ENCODE data around the gene ADAMTSL2. TPM values are rescaled to one million over a fixed set of nuclear protein-coding genes. Genes with fewer than 3 reads are reported as not detected.

The ADAMTSL2 gene
- total RNA-seq, 1 donor from 2014 or later: 4.3 TPM

DNA sequence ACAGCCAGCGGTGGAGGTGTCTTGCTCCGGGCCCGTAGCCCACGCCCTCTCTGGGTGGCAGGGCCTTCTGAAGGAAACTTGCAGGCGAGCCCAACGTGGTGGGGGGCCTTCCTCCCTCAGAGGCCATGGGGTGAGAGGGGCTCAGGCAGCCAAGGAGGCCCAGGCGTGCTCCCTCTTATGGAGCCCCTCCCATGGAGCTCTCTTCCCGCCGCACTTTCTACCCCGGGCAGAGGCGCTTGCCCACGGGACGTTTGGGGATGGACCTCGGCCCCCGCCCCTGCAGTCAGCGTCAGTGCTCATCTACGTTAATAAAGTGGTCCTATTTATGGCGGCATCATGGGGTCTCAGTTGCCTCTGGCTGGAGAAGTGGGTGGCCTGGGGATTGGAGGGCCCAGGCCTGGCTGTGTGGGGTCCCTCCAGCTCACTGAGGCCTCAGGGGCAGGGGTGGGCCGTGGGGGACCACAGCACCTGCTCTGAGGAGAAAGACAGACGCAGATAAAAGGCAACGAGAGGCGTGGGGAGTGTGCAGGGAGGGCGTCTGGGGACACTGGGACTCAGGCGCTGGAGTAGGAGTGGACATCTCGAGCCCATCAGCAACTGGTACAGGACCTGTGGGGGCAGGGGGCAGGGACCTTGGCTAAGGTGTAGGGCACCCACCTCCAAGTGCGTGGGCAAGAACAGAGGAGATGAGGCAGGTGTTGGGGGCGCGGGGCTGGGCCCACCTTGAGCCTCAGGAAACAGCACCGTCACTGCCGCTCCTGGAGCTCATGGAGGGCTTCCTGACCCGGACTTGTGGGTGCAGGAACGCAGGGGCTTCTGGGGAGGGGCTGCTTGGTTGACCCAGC lies 40.9 kb downstream of the ADAMTSL2 start:
- DNase-seq: no peak

DNA sequence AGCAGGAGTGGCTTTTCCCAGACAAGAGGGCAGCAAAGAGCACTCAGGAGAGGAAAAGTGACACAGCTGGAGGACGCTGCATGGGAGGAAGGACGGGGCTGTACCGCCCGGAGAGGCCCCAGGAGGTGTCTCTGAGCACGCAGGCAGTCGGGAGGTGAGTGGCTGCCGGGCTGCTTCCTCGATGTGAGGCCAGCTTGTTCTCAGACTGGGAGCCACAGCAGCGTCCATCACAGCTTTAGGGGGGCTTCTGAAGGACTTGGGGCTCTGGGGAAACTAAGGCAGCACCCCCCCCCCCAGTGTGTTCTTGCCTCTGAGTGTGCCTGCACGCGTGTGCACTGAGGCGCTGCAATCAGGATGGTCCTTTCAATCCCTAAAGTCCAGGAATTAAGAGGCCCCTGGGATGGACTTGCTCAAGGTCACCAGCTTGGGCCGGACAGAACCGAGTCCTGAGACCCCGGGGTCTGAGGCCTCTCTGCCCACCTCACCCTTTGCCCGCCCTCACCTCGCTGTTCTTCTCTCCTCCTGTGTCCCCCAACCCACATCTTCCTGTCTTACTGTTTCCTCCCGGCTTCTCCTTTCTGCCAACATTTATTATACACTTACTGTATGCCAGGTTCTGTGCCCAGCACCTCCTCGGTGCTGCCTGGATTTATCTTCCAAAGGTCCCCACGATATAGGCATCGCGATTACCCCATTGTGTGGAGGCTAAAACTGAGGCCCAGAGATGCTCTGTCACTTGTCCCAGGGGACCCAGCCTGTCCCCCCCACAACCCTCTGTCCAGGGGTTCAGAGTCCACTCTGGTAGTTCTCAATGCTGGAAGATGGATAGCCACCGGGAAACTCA lies 41.7 kb downstream of the ADAMTSL2 start:
- DNase-seq: no peak

DNA sequence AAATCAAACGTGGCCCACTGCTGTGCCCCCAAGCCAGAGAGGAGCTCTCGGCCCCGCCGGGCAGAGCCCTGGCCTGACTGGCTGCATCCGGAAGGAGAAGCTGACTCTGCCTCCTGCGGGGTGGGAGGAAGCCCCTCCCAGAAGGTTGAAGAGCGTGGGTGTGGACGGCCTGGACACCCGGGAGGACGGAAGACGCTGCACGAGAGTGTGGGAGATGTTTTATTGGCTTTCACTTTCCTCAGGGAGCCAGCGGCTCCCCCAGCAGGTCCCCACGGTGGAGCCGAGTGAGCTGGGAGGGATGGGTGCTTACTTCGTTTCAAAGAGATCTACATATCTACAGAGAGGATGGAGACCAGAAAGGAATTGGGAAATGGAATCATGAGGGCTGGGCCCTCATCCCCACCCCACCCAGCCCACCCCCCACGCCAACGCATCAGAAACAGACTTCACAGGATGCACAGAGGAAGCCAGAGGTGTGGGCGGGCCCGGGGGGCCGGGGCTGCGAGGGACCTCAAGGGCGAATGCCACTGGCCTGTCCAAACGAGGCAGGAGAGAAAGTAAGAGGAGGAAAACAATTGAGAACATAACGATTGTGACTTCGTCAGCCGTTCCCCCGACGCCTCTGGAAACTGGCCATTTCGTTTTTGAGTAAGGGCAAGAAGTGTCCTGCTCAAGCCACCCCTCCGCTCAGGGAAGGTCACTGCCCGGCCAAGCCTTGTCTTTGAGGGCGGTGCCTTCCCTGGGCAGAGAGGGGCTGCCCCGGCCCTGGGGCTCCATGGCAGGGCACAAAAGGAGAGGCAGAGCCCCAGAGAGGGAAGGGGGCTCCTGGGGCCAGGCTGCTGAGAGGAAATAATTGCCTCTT lies 42.6 kb downstream of the ADAMTSL2 start:
- no peak for DNase-seq

DNA sequence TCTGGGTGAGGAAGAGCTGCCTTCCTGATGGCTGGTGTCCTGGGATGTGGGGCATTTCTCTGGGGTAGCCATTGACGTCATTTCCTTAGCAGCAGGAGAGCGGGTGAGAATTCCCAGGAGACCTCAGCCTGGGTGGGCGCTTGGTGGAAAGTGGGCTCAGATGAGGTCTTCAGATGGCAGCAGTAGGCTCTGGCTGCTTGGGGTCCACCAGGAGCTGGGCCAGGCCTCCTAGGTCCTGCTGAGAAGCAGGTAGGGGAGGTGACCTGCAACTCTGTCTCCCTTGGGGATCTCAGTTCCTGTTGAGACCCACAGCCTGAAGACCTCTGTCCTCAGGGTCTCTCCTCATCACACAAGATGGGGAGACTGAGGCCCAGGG lies 43.2 kb downstream of the ADAMTSL2 start:
- DNase-seq: no peak

DNA sequence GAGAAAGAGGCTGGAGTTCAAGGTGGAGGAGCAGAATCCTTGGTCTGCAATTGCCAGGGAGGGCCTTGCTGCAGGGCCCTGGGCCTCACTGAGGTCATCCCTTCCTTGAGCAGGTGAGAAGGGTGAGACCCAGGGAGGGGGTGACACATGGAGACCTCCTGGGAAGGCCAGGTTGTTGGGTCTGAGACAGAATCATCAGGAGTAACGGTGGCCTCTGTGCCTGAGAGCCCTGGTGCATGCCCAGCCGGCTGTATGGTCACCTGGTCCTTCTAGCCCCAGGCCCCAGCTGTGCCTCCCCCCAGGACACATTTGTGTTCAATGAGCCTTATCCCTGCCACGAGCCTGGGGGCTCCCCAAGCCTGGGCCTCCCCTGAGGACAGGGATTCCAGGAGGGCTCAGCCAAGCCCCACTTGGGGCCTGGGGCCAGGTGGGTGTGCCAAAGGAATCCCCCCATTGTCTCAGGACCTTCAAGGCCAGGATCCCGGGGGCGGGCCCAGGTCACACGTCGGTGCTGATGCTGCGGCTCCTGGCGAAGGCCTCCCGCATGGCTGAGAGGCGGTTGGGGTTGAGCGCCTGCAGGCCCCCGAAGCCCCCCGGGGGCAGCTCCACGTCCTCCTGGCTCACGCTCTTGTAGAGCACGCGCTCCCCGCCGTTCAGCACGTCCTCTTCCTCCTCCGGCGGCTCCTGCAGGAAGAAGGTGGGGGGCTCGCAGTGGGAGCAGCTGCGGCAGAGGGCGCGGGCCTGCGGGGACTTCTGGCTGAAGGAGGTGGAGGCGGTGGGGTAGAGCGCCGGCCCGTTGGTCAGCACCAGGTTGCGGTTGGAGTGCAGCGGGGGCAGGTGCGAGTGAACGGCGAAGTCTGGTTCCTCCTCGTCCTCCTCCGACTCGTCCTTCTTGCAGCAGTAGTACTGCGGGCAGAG lies 44.3 kb downstream of the ADAMTSL2 start:
- DNase-seq: no peak

DNA sequence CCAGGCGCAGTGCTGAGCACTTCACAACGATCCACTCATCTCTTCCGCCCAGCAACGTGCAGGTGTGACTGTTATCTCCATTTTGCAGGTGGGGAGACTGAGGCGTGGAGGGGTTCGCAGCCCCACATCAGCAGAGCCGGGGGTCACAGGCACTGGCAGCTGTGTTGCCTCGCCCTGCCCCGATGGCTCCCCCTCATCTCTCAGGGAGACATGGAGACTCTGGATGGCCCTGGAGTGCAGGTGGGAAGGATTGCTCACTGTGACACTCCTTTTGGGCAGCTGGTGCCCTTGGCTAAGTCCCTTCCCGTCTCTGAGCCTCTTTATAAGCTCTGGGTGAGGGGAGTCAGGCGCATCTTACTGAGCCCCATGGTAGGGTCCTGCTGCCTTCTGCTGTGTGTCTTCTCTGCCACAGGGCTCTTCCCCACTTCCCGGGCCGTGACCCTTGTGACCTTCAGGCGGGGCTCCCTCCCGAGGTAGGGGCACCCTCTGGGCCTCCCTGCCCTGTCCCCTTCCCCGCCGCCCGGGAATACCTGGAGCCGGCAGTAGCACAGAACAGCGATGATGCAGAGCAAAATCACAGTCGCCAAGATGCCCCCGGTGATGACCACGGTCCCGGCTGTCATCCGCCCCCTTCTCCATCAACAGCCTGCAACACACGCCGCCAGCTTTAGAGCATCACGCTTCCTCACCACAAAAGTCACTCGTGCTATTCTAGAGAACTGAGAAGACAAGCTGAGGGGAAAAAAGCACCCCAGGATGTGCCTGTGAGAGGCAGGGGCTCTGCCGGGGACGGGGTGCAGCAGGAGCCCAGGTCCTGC lies 45.3 kb downstream of the ADAMTSL2 start:
- DNase-seq: no peak

DNA sequence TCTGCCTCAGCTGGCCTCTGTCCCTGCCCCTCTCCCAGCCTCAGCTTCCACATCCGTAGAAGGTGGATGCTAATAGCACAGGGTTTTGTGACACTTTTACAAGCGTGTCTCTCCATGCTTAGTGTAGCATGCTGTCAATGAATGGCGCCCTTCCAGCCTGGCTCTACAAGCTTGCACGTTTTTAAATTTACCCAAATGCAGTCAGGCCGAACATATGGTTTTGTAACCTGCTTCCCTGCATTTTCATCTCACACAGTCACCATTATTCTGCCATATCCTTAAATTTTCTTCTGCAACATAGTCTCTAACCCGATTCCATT lies 45.9 kb downstream of the ADAMTSL2 start:
- no peak for DNase-seq

DNA sequence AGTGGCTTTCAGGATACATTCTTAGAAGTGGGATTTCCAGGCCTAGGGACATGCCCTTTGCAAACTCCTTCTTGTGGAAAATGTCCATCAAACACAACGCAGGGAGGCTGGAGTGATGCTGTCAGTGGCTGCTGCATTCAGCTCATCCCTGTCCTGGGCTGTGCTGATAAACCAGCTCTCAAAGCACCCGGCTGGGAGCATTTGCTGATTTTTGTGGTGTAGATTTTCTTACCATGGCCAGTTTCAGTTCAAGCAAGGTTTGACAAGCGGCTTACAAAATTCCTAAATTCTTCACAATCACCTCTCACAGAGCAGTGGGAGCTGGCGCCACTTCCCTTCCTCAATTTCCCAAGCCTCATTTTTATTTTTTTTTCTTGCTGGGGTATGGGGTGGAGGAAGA lies 46.5 kb downstream of the ADAMTSL2 start:
- DNase-seq: no peak

DNA sequence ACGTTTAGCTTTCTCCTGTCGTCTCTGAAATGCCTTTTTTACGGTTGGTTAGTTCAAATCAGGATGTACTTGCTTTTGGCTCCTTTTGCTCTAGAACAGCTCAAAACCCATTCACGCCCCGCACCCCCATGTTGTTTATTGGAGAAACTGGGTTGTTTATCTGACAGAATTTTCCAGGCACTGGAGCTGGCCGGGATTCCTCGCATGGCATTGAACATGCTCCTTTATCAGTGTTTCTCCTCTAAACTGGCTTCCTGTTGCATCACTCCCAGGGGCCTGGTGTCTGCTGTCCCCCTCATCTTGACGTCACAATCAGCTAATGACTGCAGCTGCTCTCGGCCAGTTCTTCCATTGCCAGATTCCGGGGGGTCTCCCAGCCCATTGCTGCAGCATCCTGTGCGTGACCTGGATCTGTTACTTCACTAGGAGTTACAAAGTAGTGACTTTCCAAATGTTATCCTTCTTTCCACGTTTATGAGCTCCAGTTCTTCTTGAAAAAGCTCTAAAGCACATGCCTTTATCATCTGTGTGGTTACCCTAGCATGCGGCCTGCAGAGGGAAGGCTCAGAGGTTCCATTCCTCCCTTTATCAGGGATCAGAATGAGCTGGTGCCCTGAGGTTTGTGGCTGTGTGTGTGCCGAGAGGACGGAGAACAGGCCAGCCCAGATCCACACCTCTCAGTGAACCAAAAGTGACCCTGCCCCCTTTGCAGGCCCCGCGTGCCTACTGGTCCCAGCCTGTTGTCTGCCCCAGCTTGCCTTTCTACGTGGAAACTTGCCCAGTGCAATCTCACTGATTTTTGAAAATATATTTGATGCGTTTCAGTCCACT lies 47.2 kb downstream of the ADAMTSL2 start:
- no peak for DNase-seq

DNA sequence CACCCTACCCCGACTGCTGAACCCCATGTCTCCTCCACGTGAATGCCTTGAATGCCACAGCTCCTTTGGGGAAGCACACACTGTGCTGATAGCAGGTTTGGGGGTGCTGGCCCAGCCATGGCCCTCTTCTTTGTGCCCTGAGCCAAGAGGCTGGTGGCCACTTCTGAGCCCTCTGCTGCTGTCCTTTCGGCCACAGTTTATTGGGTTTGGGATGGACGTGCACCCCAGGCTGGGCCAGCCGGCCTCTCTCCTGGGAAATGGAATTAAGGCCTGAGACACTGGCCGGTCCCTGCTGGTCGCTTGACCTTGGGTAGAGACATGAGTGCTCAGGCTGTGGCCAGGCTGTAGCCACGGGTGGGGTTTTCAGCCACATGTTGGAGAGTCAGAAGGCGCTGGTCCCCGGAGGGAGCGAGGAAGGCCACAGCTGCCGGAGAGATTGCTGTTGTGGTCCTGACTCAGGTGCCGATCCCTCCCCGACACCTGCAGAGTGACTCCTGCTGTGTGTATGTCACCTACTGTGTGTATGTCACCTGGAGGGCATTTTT lies 48.1 kb downstream of the ADAMTSL2 start:
- no peak for DNase-seq

DNA sequence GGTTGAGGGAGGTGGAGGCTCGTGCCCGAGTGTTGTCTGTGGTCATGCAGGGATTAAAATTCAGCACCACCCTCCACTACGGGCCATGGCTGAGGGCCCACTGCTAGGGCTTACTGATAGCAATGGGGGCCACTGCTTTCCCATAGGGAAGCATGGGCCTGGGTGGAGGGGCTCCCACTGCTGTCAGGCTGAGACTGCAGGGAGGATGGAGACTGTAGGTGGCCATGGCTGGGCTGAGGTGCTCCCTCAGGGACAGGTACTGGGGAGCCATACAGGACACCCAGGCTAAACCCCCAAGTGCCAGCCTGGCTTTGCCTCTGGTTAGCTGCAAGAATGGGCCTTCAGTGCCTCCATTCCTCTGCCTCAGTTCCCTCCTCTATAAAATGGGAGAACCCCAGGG lies 48.6 kb downstream of the ADAMTSL2 start:
- DNase-seq: no peak

DNA sequence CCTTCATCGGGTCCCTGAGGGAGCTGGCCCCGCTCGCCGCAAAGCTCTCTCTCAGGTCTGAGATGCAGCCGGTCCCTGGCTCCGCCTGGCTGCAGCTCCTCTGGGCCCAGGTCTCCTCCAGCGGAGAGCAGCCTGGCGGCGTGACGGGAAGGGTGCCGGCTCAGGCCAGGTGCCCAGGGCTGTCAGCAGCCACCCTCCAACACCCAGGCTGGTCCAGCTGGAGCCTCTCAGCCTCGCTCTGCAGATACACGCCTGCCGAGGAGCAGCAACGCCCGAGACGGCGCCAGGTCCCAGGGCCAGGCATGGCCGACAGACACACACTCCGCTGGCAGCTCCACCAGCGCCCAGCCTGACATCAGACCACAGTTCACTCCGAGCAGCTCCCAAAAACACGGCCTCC lies 49.1 kb downstream of the ADAMTSL2 start:
- DNase-seq: no peak

DNA sequence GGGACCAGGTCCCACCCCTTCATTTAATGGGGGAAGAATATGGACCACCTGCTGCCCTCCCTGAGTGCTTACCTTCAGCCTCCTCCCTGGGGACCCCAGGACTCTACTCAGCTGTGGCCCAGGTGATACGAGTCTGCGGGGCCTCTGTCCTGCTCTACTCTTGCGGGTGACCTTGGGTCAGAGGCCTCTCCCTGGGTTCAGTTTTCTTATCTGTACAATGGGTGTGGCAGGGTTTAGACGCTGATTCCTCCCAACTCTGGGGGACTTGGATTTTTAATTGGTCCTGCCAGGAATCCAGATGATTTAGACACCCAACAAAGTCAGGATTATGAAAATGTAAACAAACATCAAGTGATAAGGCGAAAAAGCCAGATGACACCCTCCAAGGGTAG lies 49.7 kb downstream of the ADAMTSL2 start:
- no peak for DNase-seq

DNA sequence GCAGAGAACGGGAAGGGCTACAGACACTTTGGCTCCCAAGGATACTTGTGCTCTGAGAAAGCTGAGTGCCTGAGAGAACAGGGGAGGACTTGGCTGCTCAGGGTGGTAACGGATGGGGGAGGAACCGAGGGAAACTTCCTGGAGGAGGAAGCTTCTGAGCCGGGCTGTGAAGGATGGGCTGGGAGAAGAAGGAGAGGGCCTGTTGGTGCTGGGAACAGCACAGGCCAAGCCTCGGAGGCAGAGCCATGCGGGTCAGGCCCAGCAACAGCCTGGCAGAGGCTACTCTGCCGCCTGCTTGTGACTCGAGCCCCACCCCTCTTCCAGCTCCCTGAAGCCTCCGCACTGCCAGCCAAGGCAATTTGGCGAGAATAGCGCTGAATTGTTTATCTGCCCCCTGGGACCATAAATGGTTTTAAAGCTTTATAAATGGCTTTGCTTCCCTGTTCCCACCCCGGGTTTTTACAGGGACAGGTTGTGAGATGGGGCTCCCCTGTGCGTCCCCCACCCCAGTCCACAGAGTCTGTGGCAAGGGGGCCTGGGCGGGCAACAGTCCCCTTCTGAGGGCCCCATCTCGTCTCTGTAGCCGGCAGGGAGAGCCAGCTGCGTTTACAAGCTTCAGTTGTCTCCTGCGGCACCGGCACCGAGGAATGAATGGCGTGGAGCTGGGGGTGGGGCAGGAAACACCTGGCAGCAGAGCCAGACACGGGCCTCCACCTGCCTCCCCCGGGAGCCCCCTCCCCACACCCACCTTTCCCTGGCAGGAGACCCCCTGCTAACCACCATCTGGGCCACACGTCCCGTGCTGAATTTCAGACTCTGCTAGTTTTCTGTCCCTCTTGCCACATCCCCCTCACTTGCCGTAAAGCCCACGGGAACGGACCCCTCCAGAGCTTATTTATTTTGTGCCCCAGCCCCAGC lies 50.3 kb downstream of the ADAMTSL2 start:
- DNase-seq: peak; percentile 73

DNA sequence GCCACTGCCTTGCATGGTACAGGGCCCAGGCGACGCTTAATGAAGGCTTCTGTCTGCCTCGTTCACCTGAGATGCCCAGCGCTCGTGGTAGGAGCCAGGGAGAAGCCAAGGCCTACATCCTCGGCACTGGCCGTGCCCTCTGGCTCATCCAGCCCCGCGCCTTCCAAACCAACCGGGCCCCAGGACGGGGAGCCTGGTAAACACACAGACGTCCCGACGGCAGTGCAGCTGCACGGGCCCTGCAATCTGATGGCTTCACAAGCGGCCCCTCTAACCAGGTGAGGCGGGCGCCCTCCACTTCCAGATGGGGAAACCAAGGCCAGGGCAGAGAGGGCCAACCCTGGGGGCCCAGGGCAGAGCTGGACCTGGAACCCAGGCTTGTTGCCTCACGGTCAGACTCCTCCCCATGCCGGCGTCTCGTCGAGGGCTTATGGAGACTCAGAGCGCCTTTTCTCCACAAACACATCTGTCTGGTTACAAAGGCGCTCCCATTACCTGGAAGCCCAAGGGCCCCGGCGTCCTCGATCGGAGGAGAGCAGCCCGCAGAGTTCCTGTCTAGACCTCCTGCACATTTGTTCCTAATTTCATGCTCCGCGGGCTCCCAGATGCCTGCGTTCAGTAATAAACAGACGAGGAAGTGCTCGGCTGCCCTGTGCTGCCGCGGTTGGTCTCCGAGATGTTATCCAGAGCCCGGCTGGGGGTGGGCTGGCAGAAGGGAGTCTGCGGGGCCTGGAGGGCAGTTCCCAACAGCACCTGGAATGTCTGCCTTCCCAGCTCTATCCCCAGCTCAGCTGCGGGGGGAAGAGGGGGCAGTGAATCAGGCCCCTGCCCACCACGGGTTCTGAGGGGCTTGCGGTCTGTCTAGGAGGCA lies 51.2 kb downstream of the ADAMTSL2 start:
- DNase-seq: peak; percentile 60

DNA sequence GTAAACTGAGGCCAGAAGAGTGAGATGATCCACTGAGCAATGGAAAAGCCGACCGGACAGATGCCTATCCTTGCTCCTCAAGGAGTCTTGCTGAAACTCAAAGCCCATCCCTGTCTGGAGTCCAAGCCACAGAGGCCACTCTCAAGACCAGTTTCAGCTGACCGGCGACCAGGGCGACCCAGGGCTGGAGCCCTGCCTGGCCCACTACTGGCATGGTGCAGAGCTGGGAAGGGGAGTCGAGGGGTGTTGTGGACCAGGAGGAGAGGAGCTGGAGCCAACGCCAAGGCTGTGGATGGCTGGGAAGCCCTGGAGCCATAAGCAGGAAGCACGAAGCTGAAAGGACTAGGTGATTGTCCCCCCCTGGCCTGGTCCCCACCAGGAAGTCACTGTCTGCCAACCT lies 52.5 kb downstream of the ADAMTSL2 start:
- DNase-seq: no peak

DNA sequence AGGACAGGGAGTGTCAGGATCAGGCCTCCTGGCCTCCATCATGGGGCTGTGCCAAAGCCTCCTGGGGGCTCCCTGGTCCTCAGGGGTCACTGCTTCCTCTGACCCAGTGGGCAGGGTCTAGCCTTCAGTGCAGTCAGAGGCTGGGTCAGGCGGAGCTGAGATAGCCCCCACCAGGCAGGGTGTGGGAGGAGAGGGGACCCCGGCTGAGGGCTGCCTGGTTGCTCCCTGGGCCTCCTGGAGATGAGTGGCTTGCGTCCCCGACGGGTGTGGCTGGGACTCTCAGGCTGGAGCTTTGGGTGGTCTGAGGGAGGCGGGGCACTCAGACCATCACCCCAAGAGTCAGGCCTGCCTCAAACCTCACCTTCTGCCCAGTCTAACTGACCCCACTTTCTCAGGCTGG lies 53.0 kb downstream of the ADAMTSL2 start:
- DNase-seq: no peak

All from tongue (tissue), 2 donors.